Stimulated activated CD8-positive, alpha-beta memory T cell treated with anti-CD3 and anti-CD28 coated beads, Interleukin-7, amount 100 ng/mL, for 24 hours (primary cell): ENCODE results near the gene MISFA.
"Not testable (repeated sequence)": the region's sequence is repeated elsewhere in the genome, so short reads cannot be mapped to it uniquely, and the experiment has no call there.

Source experiments
- DNase-seq: peaks from one replicate; pipeline ENCODE4 v3.0.0-alpha.2; 2020; ENCODE audit warnings: low read depth

The MISFA gene

DNA sequence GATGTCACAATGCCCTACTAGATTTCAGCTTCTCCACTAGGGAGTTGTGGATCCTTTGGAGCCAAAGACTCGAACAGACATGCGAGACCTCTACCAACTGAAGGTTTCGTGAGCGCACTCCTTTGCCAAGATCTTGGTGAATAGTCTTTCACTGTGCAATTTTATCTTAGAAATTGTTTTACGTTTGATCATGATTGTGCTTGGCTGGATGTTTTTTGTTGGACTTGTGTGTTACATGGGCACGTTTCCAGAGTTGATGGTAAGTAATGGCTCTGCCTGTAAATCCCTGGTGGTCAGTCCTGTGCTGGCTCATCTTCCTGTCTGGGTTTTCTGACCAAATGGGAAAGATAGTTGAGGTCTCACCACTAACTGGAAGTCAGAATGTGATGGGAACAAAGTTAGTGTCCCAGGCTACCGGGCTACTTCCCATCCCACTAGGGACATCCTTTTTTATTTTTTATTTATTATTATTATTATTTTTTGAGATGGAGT is at the start of gene MISFA:
Gene MISFA, plus strand, starts transcription at position 51 of the 492 bp plus-strand sequence. Its CDS starts 140 bp downstream, at position 191.
- DNase-seq, result no peak

DNA sequence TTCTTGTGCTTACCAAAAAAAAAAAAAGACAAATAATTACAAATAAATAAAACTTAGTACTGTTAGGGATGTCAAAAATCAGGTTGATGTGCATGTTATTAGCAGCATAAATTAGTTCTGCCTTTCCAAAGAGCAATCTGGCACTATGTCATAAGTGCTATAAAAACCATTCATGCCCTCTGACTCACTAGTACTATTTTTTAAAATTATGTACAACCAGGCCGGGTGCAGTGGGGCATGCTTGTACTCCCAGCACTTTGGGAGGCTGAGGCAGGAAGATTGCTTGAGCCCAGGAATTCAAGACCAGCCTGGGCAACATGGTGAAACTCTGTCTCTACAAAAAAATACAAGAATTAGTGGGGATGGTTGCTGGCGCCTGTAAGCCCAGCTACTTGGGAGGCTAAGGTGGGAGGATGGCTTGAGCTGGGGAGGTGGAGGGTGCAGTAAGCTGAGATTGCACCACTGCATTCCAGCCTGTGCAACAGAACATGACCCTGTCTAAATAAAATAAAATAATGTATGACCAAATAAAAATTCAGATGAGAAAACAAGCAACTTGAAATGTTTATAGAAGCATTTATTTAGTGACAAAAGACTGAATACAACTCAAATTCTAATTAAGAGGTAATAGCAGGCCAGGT is 36.4 kb upstream of the MISFA start:
- DNase-seq, result no peak

GRCh38 chr11:18564149-18564548 is 35.4 kb upstream of the MISFA start:
- DNase-seq, result no peak

DNA sequence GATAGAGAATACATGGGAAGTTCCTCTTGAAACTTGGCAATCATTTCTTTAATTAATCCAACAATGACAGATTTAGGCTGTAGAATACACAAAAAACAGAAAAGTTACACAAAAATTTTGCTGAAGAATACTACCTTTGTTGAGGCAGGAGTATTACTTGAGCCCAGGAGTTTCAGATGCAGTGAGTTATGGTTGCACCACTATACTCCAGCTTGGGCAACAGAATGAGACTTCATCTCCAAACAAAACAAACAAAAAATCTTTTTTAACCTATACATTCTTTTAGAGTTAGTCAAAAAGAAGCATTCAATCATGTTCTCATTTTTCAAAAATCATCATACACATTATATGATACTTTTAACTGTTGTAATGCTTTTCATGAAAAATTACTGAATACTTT is 33.2 kb upstream of the MISFA start:
- no peak for DNase-seq

DNA sequence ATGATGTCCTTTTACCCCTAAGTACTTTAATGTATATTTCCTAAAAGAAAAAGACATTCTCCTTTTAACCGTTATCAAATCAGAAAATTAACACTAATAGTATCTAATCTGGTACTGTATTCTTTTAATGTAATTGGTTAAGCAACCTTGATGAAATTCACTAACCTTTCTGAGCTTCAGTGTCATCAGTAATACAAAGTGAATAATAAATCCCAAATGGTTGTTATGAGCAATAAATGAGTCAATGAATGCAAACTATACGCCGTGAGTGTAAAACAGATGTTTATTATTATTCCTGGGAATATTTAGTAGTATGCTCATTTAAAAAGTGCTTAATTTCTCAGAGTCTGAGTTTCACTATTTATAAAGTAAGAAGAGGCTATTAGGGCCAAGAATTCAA is 32.5 kb upstream of the MISFA start:
- DNase-seq, result no peak

DNA sequence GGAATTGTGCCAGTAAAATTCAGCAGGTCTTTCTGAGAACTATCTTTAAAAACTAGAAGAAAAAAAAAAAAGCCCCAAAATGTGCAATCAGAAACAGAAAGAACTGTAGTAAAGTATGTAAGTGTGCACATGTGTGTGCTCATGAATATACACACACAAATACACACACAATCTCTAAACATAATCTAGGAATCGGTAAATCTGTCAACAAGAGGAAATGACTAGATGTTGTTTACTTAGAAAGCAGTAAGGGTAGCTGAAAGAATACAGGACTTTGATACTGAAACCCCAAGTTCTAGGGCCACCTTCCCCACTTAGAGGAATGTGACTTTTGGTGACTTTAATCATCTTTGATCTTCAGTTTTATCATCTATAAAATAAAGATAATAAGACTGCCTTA is 24.2 kb upstream of the MISFA start:
- no peak for DNase-seq

DNA sequence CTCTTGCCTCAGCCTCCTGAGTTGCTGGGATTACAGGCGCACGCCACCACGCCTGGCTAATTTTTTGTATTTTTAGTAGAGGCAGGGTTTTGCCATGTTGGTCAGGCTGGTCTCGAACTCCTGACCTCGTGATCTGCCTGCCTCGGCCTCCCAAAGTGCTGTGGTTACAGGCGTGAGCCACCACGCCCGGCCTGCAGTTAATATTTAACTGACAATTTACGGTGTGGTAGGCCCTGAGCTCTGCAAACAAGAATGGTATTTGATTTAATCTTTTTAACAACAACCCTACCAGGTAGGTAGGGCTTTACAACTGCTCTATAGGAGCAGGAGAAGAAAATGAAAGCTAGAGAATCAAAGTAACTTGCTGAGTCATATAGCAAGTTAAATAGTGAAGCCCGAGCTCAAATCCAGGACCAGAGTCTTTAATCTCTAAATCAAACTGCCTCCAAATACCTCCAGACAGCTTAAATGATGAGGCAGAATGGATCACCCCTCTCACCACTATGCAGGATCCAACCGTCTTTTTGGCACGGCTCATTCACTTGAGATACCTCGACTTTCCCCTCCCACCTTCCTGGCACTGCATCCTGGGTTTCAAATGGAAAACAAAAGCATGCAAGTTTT is 20.5 kb upstream of the MISFA start:
- no peak for DNase-seq

DNA sequence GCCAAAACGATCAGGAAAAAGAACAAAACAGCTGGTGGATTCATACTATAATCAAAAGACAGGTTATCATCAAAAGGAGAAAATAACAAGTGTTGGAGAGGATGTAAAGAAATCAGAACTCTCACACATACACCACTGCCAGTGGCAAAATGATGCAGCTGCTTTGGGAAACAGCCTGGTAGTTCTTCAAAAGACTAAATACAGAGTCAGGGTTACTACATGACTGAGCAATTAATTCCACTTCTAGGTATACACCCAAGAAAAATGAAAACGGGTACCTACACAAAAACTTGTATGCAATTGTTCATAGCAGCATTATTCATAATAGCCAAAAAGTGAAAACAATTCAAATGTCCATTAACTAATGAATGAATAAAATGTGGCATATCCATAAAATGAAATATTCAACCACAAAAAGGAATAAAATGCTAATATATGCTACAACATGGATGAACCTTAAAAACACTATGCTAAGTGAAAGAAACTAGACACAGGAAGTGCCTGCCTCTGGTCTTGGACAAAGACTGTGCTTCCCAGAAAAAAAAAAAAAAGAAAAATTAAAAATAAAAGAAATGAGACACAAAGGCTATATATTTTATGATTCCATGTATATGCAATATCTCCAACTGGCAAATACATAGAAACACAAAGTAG is 19.3 kb upstream of the MISFA start:
- DNase-seq, result no peak

DNA sequence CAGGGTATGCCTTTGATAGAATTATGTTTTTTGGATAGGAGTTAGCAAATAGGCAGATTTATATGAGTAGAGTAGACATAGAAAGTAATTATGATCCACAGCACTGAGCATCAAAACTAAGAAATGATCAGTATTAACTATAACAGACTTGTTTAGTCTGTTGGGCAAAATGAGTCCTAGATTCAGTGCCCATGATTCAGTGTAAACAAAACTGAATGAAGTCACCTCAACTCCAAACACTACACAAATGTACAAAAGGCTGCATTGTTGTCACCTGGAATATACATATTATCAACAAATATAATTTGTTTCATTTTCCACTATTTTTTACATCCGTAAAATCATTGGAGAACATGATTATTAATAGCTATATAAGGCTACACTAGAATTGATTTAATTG is 17.8 kb upstream of the MISFA start:
- DNase-seq, result no peak

DNA sequence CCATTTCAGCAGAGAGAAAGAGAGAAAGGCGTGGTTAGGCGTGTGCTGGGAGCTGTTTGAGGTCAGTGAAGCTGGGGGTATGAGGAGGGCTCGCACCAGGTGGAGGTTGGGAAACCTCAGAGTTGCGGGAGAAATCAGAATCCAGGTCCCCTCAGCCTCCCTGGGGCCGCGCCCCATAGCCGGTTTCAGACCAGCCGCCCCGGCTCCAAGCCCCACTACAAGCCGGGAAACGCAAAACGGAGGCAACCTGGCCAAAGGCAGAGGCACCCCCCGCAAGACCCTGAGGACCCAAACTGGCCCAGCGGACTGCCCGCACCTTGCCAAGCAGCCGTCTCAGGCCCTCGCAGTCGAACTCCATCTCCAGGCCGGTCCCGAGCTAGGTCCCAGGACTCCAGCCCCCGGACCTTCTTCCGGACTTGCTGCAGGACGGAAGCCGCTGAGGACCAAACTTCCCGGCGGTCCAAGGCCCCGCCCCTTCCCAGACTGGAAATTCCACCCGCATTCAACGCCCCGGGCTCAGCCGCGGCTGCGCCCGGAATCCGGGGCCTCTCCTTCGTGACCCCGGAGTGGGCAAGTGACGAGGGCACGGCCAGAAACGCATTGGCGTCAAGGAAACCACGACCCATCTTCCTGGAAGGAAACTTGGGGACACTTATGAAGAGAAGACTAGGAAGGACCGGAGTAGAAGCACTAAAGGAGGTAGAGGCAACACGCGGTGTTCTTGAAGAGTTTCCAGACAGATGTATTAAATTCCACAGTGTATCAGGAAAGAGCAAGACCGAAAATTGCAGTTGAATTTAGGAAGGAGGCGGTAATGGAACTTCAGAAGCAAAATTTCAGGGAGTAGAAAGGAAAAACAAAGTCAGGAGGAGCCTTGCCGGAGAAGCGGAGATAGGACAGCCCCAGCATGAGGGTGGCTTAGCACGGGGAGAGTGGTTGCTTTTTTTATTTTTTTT is 11.0 kb upstream of the MISFA start, which contains the start of gene UEVLD:
Gene UEVLD, minus strand, starts transcription at position 438 of the 956 bp plus-strand sequence. Its CDS starts 80 bp downstream, at position 358.
- peak; percentile 41 for DNase-seq

DNA sequence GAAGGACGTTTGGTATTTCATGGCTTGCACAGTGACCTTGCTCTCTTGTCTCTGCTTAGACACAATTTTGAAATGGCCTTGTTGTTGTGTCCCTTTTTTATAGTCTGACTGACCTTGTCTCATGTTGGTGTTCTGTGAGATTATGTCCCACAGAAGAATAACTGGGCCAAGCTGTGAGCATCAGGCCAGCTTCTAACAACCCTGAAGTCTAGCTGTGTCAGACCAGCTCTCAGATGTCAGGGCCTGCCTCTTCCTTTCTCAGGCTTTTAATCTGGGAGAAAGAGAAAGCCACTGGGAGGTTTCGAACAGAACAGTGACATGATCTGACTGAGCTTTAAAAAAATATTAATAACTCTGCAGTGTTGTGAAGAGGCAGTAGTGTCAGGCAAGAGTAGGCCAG is 9.0 kb upstream of the MISFA start:
- DNase-seq, result no peak

GRCh38 chr11:18594088-18594487 is 5.5 kb upstream of the MISFA start:
- DNase-seq, result not testable (repeated sequence)

GRCh38 chr11:18594999-18595749 is 4.4 kb upstream of the MISFA start:
- DNase-seq, result no peak

DNA sequence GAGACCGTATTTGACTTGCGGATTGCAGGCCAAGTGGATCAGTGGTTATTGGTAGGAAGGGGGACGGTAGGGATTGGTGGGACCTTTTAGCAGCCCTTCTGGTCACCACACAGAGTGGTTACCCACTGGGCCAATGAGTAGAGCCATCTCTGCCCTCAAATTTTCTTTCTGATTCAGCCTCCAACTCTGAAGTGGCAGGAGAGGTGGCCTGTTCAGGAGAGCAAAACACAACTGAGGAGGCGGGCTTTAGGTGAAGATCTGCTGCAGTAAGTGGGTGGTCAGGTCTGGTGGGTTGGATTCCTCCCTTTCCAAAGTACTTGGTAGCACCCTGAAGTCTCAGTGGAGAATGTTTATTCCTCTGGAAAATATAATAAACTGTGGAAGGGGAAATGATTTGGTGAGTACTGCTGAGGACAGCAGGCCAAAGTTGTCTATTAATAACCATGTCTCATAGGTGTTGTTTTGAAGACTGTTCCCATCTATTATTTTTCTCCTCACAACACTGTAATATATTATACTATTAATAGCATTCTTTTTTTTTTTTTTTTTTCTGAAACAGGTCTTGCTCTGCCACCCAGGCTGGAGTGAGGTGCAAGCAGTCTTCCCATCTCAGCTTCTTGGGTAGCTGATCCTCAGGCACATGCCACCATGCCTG is 1.5 kb downstream of the MISFA start:
- DNase-seq, result no peak

DNA sequence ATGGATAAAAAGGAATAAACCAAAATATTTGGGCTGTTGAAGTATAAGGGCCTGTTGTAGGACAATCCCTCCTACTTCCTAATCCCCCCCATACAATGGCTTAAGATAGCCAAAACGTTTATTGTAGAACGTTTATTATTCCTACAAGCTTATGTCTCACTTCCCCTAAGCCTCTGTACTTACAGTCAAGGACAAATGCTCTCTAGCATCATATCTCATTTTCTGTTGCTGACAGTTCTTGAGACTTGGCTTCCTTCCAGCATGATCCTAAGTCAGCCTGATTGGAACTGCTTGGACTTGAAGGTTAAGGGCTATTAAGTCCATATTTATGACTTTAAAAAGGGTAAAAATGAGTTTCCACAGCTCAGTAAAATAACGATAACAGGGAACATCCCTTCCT is 8.8 kb downstream of the MISFA start:
- DNase-seq, result no peak

- no peak for DNase-seq
Observed at GRCh38 chr11:18611196-18611595, 11.6 kb downstream of the MISFA start.

- no peak for DNase-seq
Observed at GRCh38 chr11:18612394-18612793, 12.8 kb downstream of the MISFA start.

DNA sequence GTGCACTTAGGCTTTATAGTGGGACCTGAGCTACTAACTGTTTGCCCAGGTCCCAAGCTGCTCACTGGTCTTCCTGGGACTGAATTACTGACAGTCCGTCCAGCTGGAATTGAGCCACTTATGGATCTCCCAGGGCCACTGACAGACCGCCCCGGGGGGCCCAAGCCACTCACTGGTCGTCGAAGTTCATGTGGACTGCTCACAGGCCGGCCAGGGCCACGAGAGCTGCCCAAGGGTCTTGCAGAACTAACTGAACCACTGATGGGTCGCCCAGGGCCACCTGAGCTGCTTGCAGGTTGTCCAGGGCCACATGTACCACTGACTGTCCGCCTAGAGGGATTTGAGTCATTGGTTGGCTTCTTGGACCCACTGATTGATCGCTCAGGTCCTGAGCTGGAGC is 15.1 kb downstream of the MISFA start:
- DNase-seq, result no peak

DNA sequence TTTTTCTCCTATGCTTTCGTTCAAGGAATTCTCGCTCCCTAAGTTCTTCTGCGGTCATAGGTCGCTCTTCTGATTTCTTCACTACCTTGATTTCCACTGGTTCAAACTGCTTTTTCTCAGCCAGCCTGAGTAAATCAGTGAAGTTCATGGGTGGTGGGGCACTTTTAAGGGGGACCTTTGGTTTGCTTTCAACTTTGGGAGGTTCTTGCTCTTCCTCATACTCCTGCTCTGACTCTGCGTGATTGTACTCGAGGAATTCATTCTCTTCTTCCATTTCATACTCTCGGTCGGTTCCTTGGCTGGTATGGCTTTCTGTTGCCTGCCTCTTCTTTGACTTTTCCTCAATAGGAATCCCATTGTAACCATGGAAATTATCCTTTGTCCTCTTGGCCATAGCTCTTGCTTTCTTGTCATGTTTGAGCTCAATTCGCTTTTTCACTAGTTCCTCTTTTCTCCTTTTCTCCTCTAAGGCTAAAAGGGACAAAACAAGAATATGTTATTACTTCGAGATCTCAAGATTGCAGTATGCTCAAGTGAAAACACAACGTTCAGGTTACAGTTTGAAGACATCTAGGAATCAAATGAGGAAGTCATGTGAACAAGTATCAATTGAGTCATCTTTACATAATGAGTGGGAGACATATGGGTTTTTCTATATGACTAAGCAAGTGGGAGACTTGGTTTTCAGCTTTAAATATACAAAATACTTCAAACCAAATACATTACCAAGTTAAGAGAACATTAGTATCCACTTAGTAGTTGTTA is 16.2 kb downstream of the MISFA start:
- DNase-seq, result no peak
